Epithelial cell of proximal tubule (primary cell): ENCODE measurements around the gene AUTS2. TPM values are rescaled to one million over a fixed set of nuclear protein-coding genes. Genes with fewer than 3 reads are reported as not detected.
"Not testable (repeated sequence)": the region's sequence is repeated elsewhere in the genome, so short reads cannot be mapped to it uniquely, and the experiment has no call there.

Experiments
- DNase-seq: peaks from one replicate; pipeline ENCODE4 v3.0.0-alpha.2; 2011; ENCODE audit warnings: low read depth
- H3K4me3 ChIP-seq: 2 replicates; pipeline ENCODE4 v1.5.1; 2011; ENCODE audit warnings: low read depth, mild to moderate bottlenecking, low read length
- CTCF ChIP-seq: conservative IDR thresholded peaks from 2 replicates; pipeline ENCODE4 v1.5.1; 2012; ENCODE audit warnings: low read depth, mild to moderate bottlenecking, low read length
- total RNA-seq: library from RNA; depleted of rRNA; stranded (reverse); fragments of >200 nt; gene quantifications from 2 replicates; pipeline ENCODE4 v1.2.3, GENCODE V29; 2015

AUTS2 gene
- total RNA-seq, 1 donor from 2014 or later, result 10.0 TPM

GRCh38 chr7:70647801-70648498 is 1049.7 kb downstream of the AUTS2 start:
- no peak for TF ChIP-seq CTCF
- H3K4me3 ChIP-seq, result no peak overlapping the region
- peak; percentile 9 for DNase-seq

- not testable (repeated sequence) for DNase-seq, H3K4me3 ChIP-seq
Observed at GRCh38 chr7:70648499-70648861, 1050.2 kb downstream of the AUTS2 start.

- H3K4me3 ChIP-seq, result no peak overlapping the region
- no peak for TF ChIP-seq CTCF
- no peak for DNase-seq
Observed at GRCh38 chr7:70649323-70649722, 1051.0 kb downstream of the AUTS2 start.

GRCh38 chr7:70654146-70654545 is 1055.9 kb downstream of the AUTS2 start:
- no peak overlapping the region for H3K4me3 ChIP-seq

GRCh38 chr7:70654979-70655378 is 1056.7 kb downstream of the AUTS2 start:
- H3K4me3 ChIP-seq, result no peak overlapping the region
- TF ChIP-seq CTCF, result no peak
- no peak for DNase-seq

More at GRCh38 chr7:70654146-70654545, 1055.9 kb downstream of the AUTS2 start:
- TF ChIP-seq CTCF, result no peak
- no peak for DNase-seq

- no peak overlapping the region for H3K4me3 ChIP-seq
- no peak for DNase-seq
- no peak for TF ChIP-seq CTCF
Observed at GRCh38 chr7:70655694-70656093, 1057.4 kb downstream of the AUTS2 start.

- DNase-seq, result no peak
- no peak for TF ChIP-seq CTCF
- no peak overlapping the region for H3K4me3 ChIP-seq
Observed at GRCh38 chr7:70657571-70657970, 1059.3 kb downstream of the AUTS2 start.
